ENCODE measurements around the gene RAB36. TPM values are rescaled to one million over a fixed set of nuclear protein-coding genes. Genes with fewer than 3 reads are reported as not detected.

Gene RAB36
- total RNA-seq, 1 donor from 2014 or later: 1.8 TPM

- no peaks in the 10 kb centered on the region for H3K27me3 ChIP-seq
- H3K4me1 ChIP-seq: peaks cover 0 to 13% of the 10 kb centered on the region in 2 donors
- H3K4me3 ChIP-seq: no peak overlapping the region
- no peak overlapping the region for H3K27ac ChIP-seq
- DNase-seq (ENCODE audit: low spot score in 2 of 2): no peak
- intact Hi-C loops (cut with DNase I): no loop called here
- TF ChIP-seq CTCF (IDR thresholded peaks at IDR 0.05): no peak
- H3K36me3 ChIP-seq: no peaks in the 10 kb centered on the region
- no peaks in the 10 kb centered on the region for H3K9me3 ChIP-seq
These were observed 4.9 kb upstream of the RAB36 start for GRCh38 chr22:23140385-23140784.

- DNase-seq (ENCODE audit: low spot score in 2 of 2): no peak
- no peaks in the 10 kb centered on the region for H3K27me3 ChIP-seq
- H3K27ac ChIP-seq: no peak overlapping the region
- no peaks in the 10 kb centered on the region for H3K36me3 ChIP-seq
- peaks cover 0 to 23% of the 10 kb centered on the region in 2 donors for H3K4me1 ChIP-seq
- intact Hi-C loops (cut with DNase I): no loop called here
- TF ChIP-seq CTCF (IDR thresholded peaks at IDR 0.05): no peak
- H3K9me3 ChIP-seq: no peaks in the 10 kb centered on the region
- H3K4me3 ChIP-seq: peak overlapping the region; percentile 32 to 34
These were observed 2.7 kb upstream of the RAB36 start for GRCh38 chr22:23142546-23143105.

- no peak overlapping the region for H3K4me3 ChIP-seq
- intact Hi-C loops (cut with DNase I): no loop called here
- TF ChIP-seq CTCF (IDR thresholded peaks at IDR 0.05): no peak
- no peak for DNase-seq (ENCODE audit: low spot score in 2 of 2)
- no peaks in the 10 kb centered on the region for H3K9me3 ChIP-seq
- no peak overlapping the region for H3K27ac ChIP-seq
- H3K36me3 ChIP-seq: no peaks in the 10 kb centered on the region
- H3K27me3 ChIP-seq: no peaks in the 10 kb centered on the region
- H3K4me1 ChIP-seq: peaks cover 0 to 23% of the 10 kb centered on the region in 2 donors
These were observed 2.2 kb upstream of the RAB36 start for GRCh38 chr22:23143119-23143518.

- Histone ChIP-seq H3K27me3 (no peaks in the 10 kb centered on the region), H3K4me1 (peaks cover 0 to 23% of the 10 kb centered on the region in 2 donors), H3K36me3 (peaks cover 0 to under 1% of the 10 kb centered on the region in 2 donors), H3K9me3 (no peaks in the 10 kb centered on the region), H3K27ac (no peak overlapping the region), H3K4me3 (peak overlapping the region in 1 of 2 donors; percentile 57)
- DNase-seq (ENCODE audit: low spot score in 2 of 2): no peak
- TF ChIP-seq CTCF (IDR thresholded peaks at IDR 0.05): no peak
- intact Hi-C loops (cut with DNase I): loop anchor here (2.0 kb wide), 2 partner anchors 74 to 378 kb away; partner anchors contain the start of gene GNAZ
These were observed 845 bp upstream of the RAB36 start for GRCh38 chr22:23144432-23144831.

GRCh38 chr22:23145878-23146470 lies 697 bp downstream of the RAB36 start:
- Histone ChIP-seq H3K27me3 (no peaks in the 10 kb centered on the region), H3K4me3 (peak overlapping the region; percentile 54 to 57), H3K27ac (peak overlapping the region; percentile 70 to 88), H3K36me3 (peaks cover 0 to 7% of the 10 kb centered on the region in 2 donors), H3K9me3 (no peaks in the 10 kb centered on the region), H3K4me1 (peaks cover 0 to 23% of the 10 kb centered on the region in 2 donors)
- DNase-seq (ENCODE audit: low spot score in 2 of 2): no peak
- intact Hi-C loops (cut with DNase I): loop anchor here (2.0 kb wide), 2 partner anchors 75 to 377 kb away; partner anchors contain the start of gene GNAZ
- no peak for TF ChIP-seq CTCF (IDR thresholded peaks at IDR 0.05)
